ENCODE measurements around the gene SLC25A6.
"Not testable (repeated sequence)": the region's sequence is repeated elsewhere in the genome, so short reads cannot be mapped to it uniquely, and the experiment has no call there.

Gene SLC25A6

GRCh38 chrX:1412551-1413161 lies 20.7 kb upstream of the SLC25A6 start:
- no peak for DNase-seq (ENCODE audit: low read depth)

GRCh38 chrX:1411326-1411725 lies 19.4 kb upstream of the SLC25A6 start:
- no peak for DNase-seq (ENCODE audit: low read depth)

- no peak for DNase-seq (ENCODE audit: low read depth)
Observed at GRCh38 chrX:1407035-1407434, 15.1 kb upstream of the SLC25A6 start.

- DNase-seq (ENCODE audit: low read depth): not testable (repeated sequence)
Observed at GRCh38 chrX:1405769-1406168, 13.9 kb upstream of the SLC25A6 start.

GRCh38 chrX:1403867-1404266 lies 12.0 kb upstream of the SLC25A6 start:
- not testable (repeated sequence) for DNase-seq (ENCODE audit: low read depth)

- DNase-seq (ENCODE audit: low read depth): no peak
Observed at GRCh38 chrX:1403228-1403627, 11.3 kb upstream of the SLC25A6 start.

- DNase-seq (ENCODE audit: low read depth): no peak
Observed at GRCh38 chrX:1401611-1402430, 9.9 kb upstream of the SLC25A6 start.

- DNase-seq (ENCODE audit: low read depth): no peak
Observed at GRCh38 chrX:1400742-1401471, 9.0 kb upstream of the SLC25A6 start.

GRCh38 chrX:1400049-1400448 lies 8.1 kb upstream of the SLC25A6 start:
- DNase-seq (ENCODE audit: low read depth): no peak

- DNase-seq (ENCODE audit: low read depth): no peak
Observed at GRCh38 chrX:1398431-1399340, 6.8 kb upstream of the SLC25A6 start.

GRCh38 chrX:1397441-1398270 lies 5.7 kb upstream of the SLC25A6 start:
- no peak for DNase-seq (ENCODE audit: low read depth)

- DNase-seq (ENCODE audit: low read depth): no peak
Observed at GRCh38 chrX:1397001-1397400, 5.1 kb upstream of the SLC25A6 start.

GRCh38 chrX:1395646-1396216 lies 3.8 kb upstream of the SLC25A6 start:
- no peak for DNase-seq (ENCODE audit: low read depth)

GRCh38 chrX:1394731-1395501 lies 3.0 kb upstream of the SLC25A6 start:
- no peak for DNase-seq (ENCODE audit: low read depth)

GRCh38 chrX:1393871-1394615 lies 2.1 kb upstream of the SLC25A6 start:
- no peak for DNase-seq (ENCODE audit: low read depth)

GRCh38 chrX:1392376-1393068 lies 609 bp upstream of the SLC25A6 start:
- DNase-seq (ENCODE audit: low read depth): peak; percentile 54

GRCh38 chrX:1391370-1391706 lies 575 bp downstream of the SLC25A6 start:
- DNase-seq (ENCODE audit: low read depth): no peak

GRCh38 chrX:1390621-1391369 lies 1.1 kb downstream of the SLC25A6 start:
- no peak for DNase-seq (ENCODE audit: low read depth)
